MM.1S (cell line): Measurements from ENCODE around the gene DTX3L.

Source experiments
- DNase-seq: peaks from one replicate; pipeline ENCODE4 v3.0.0-alpha.2; 2015
- H2AFZ ChIP-seq: fragments of 300-600 bp; sonication (generic); 2 replicates; pipeline ENCODE4 v1.6.0; 2016; ENCODE audit warnings: antibody characterized with exemption, low read length
- H3F3A ChIP-seq: fragments of 300-600 bp; sonication (generic); 2 replicates; pipeline ENCODE4 v1.6.1; 2016; ENCODE audit warnings: mild to moderate bottlenecking, antibody characterized with exemption, low read length, moderate library complexity, mixed read lengths; ENCODE audit not compliant: insufficient read depth
- H3K27ac ChIP-seq: fragments of 300-600 bp; sonication (generic); 2 replicates; pipeline ENCODE4 v1.5.1; 2016; ENCODE audit warnings: mild to moderate bottlenecking, low read length
- H3K27me3 ChIP-seq: fragments of 300-600 bp; sonication (generic); replicated peaks from 2 replicates; pipeline ENCODE4 v1.6.0; 2016; ENCODE audit warnings: low read length; ENCODE audit not compliant: insufficient read depth
- H3K36me3 ChIP-seq: fragments of 300-600 bp; sonication (generic); replicated peaks from 2 replicates; pipeline ENCODE4 v1.6.1; 2016; ENCODE audit warnings: mild to moderate bottlenecking, low read length, mixed read lengths; ENCODE audit not compliant: insufficient read depth
- H3K4me1 ChIP-seq: fragments of 300-600 bp; sonication (generic); 2 replicates; pipeline ENCODE4 v1.6.1; 2016; ENCODE audit warnings: low read length, mixed read lengths
- H3K4me2 ChIP-seq: fragments of 300-600 bp; sonication (generic); 2 replicates; pipeline ENCODE4 v1.6.0; 2016; ENCODE audit warnings: low read depth, low read length
- H3K4me3 ChIP-seq: fragments of 300-600 bp; sonication (generic); 2 replicates; pipeline ENCODE4 v1.5.1; 2016; ENCODE audit warnings: low read length, mixed read lengths
- H3K79me2 ChIP-seq: fragments of 300-600 bp; sonication (generic); 2 replicates; pipeline ENCODE4 v1.6.1; 2016; ENCODE audit warnings: mixed run types, low read length, mixed read lengths
- H3K9ac ChIP-seq: fragments of 300-600 bp; sonication (generic); 2 replicates; pipeline ENCODE4 v1.6.1; 2016; ENCODE audit warnings: low read length, mixed read lengths
- H3K9me2 ChIP-seq: fragments of 300-600 bp; sonication (generic); replicated peaks from 2 replicates; pipeline ENCODE4 v1.6.1; 2016; ENCODE audit warnings: mild to moderate bottlenecking, low read length, mixed read lengths; ENCODE audit not compliant: insufficient read depth
- H3K9me3 ChIP-seq: fragments of 300-600 bp; sonication (generic); replicated peaks from 2 replicates; pipeline ENCODE4 v1.6.1; 2016; ENCODE audit warnings: mild to moderate bottlenecking, low read length, mixed read lengths; ENCODE audit not compliant: insufficient read depth
- H4K20me1 ChIP-seq: fragments of 300-600 bp; sonication (generic); 2 replicates; pipeline ENCODE4 v1.6.1; 2016; ENCODE audit warnings: mild to moderate bottlenecking, low read length, moderate library complexity, mixed read lengths; ENCODE audit not compliant: insufficient read depth
- CTCF ChIP-seq: fragments of 300-600 bp; sonication (generic); IDR thresholded peaks from 2 replicates; pipeline ENCODE4 v1.5.1; 2016; ENCODE audit warnings: antibody characterized with exemption, low read length, mixed read lengths
- EZH2 ChIP-seq: fragments of 300-600 bp; sonication (generic); optimal IDR thresholded peaks from 2 replicates; pipeline ENCODE3; 2017; ENCODE audit warnings: low read depth, mild to moderate bottlenecking, antibody characterized with exemption, low read length, mixed read lengths
- EZH2phosphoT487 ChIP-seq: fragments of 300-600 bp; sonication (generic); IDR thresholded peaks from 2 replicates; pipeline ENCODE4 v1.6.1; 2018; ENCODE audit warnings: antibody characterized with exemption, low read length

The DTX3L gene

GRCh38 chr3:122586773-122587485 is 22.8 kb downstream of the DTX3L start:
- no peaks in the 10 kb centered on the region for H3K36me3 ChIP-seq
- TF ChIP-seq CTCF (no peak), EZH2 (no peak), EZH2phosphoT487 (no peak)
- no peak overlapping the region for H3K4me3 ChIP-seq
- H4K20me1 ChIP-seq = no peaks in the 10 kb centered on the region
- no peak overlapping the region for H3K27ac ChIP-seq
- H3K27me3 ChIP-seq = no peaks in the 10 kb centered on the region
- no peak for DNase-seq
- H3K9me2 ChIP-seq = no peaks in the 10 kb centered on the region
- H3F3A ChIP-seq = no peaks in the 10 kb centered on the region
- no peaks in the 10 kb centered on the region for H3K79me2 ChIP-seq
- H2AFZ ChIP-seq = no peak overlapping the region
- H3K9ac ChIP-seq = no peak overlapping the region
- no peak overlapping the region for H3K4me2 ChIP-seq
- H3K9me3 ChIP-seq = no peaks in the 10 kb centered on the region; the same call in 1 of the 2 replicates
- H3K4me1 ChIP-seq = no peaks in the 10 kb centered on the region

GRCh38 chr3:122587572-122587971 is 23.4 kb downstream of the DTX3L start:
- TF ChIP-seq EZH2phosphoT487 (no peak), EZH2 (no peak), CTCF (no peak)
- no peak for DNase-seq
- no peaks in the 10 kb centered on the region for H3K36me3 ChIP-seq

GRCh38 chr3:122589297-122589696 is 25.2 kb downstream of the DTX3L start:
- Histone ChIP-seq H3K27me3 (no peaks in the 10 kb centered on the region), H3K9me2 (no peaks in the 10 kb centered on the region), H3K9me3 (no peaks in the 10 kb centered on the region), H3K4me3 (no peak overlapping the region), H3K27ac (no peak overlapping the region), H3K4me2 (no peak overlapping the region), H3K36me3 (no peaks in the 10 kb centered on the region), H3K4me1 (no peaks in the 10 kb centered on the region), H4K20me1 (no peaks in the 10 kb centered on the region), H3K9ac (no peak overlapping the region), H2AFZ (no peak overlapping the region), H3F3A (no peaks in the 10 kb centered on the region), H3K79me2 (no peaks in the 10 kb centered on the region)
- no peak for DNase-seq
- TF ChIP-seq EZH2 (no peak), EZH2phosphoT487 (no peak), CTCF (no peak)

More at GRCh38 chr3:122587572-122587971, 23.4 kb downstream of the DTX3L start:
- Histone ChIP-seq H3K27me3 (no peaks in the 10 kb centered on the region), H3K4me1 (no peaks in the 10 kb centered on the region), H3K4me3 (no peak overlapping the region), H3K27ac (no peak overlapping the region), H3K9me2 (no peaks in the 10 kb centered on the region), H4K20me1 (no peaks in the 10 kb centered on the region), H3K4me2 (no peak overlapping the region), H3K9me3 (no peaks in the 10 kb centered on the region), H2AFZ (no peak overlapping the region), H3K9ac (no peak overlapping the region), H3K79me2 (no peaks in the 10 kb centered on the region), H3F3A (no peaks in the 10 kb centered on the region)
